Measurements from ENCODE around the gene NDUFB6.
"Not testable (repeated sequence)": the region's sequence is repeated elsewhere in the genome, so short reads cannot be mapped to it uniquely, and the experiment has no call there.

Gene NDUFB6

GRCh38 chr9:32572900-32573523 is at the start of gene NDUFB6:
Gene NDUFB6, minus strand, starts transcription at chr9:32573159. Its CDS starts 99 bp downstream, at chr9:32573060.
- Mint-ChIP-seq H3K36me3 (ENCODE audit: low read depth) (peaks cover 4% of the 10 kb centered on the region), H3K9me3 (no peaks in the 10 kb centered on the region), H3K4me3 (peak within 1 kb of the TSS; percentile 98), H3K27ac (peak within 1 kb of the TSS; percentile 98), H3K4me1 (ENCODE audit: low read depth) (peaks cover 21% of the 10 kb centered on the region), H3K27me3 (ENCODE audit: low read depth) (no peaks in the 10 kb centered on the region)

GRCh38 chr9:32618261-32618660 is 45.3 kb upstream of the NDUFB6 start:
- Mint-ChIP-seq H3K4me1 (ENCODE audit: low read depth) (no peaks in the 10 kb centered on the region), H3K27ac (no peak overlapping the region), H3K4me3 (no peak overlapping the region), H3K36me3 (ENCODE audit: low read depth) (no peaks in the 10 kb centered on the region), H3K9me3 (no peaks in the 10 kb centered on the region), H3K27me3 (ENCODE audit: low read depth) (peaks cover 3% of the 10 kb centered on the region)

- H3K27ac Mint-ChIP-seq = no peak overlapping the region
- H3K36me3 Mint-ChIP-seq (ENCODE audit: low read depth) = no peaks in the 10 kb centered on the region
- peaks cover 4% of the 10 kb centered on the region for H3K27me3 Mint-ChIP-seq (ENCODE audit: low read depth)
- no peak overlapping the region for H3K4me3 Mint-ChIP-seq
- no peaks in the 10 kb centered on the region for H3K9me3 Mint-ChIP-seq
- no peaks in the 10 kb centered on the region for H3K4me1 Mint-ChIP-seq (ENCODE audit: low read depth)
Observed at GRCh38 chr9:32606811-32607210, 33.9 kb upstream of the NDUFB6 start.

GRCh38 chr9:32603914-32604852 is 31.2 kb upstream of the NDUFB6 start:
- Mint-ChIP-seq H3K27me3 (ENCODE audit: low read depth) (peaks cover 15% of the 10 kb centered on the region), H3K27ac (no peak overlapping the region), H3K9me3 (no peaks in the 10 kb centered on the region), H3K36me3 (ENCODE audit: low read depth) (no peaks in the 10 kb centered on the region), H3K4me1 (ENCODE audit: low read depth) (no peaks in the 10 kb centered on the region), H3K4me3 (no peak overlapping the region)

- not testable (repeated sequence) for H3K36me3 Mint-ChIP-seq (ENCODE audit: low read depth); H3K27ac Mint-ChIP-seq; H3K4me1 Mint-ChIP-seq (ENCODE audit: low read depth); H3K9me3 Mint-ChIP-seq; H3K4me3 Mint-ChIP-seq
- peaks cover 24% of the 10 kb centered on the region for H3K27me3 Mint-ChIP-seq (ENCODE audit: low read depth)
Observed at GRCh38 chr9:32599021-32599420, 26.1 kb upstream of the NDUFB6 start.

GRCh38 chr9:32596936-32597335 is 24.0 kb upstream of the NDUFB6 start:
- Mint-ChIP-seq H3K9me3 (no peaks in the 10 kb centered on the region), H3K4me3 (no peak overlapping the region), H3K27ac (no peak overlapping the region), H3K4me1 (ENCODE audit: low read depth) (no peaks in the 10 kb centered on the region), H3K36me3 (ENCODE audit: low read depth) (no peaks in the 10 kb centered on the region), H3K27me3 (ENCODE audit: low read depth) (peaks cover 24% of the 10 kb centered on the region)

- H3K27me3 Mint-ChIP-seq (ENCODE audit: low read depth) = peaks cover 20% of the 10 kb centered on the region
- H3K4me3 Mint-ChIP-seq = no peak overlapping the region
- no peaks in the 10 kb centered on the region for H3K9me3 Mint-ChIP-seq
- H3K27ac Mint-ChIP-seq = no peak overlapping the region
- no peaks in the 10 kb centered on the region for H3K36me3 Mint-ChIP-seq (ENCODE audit: low read depth)
- no peaks in the 10 kb centered on the region for H3K4me1 Mint-ChIP-seq (ENCODE audit: low read depth)
Observed at GRCh38 chr9:32596096-32596865, 23.3 kb upstream of the NDUFB6 start.

- Mint-ChIP-seq H3K27ac (no peak overlapping the region), H3K9me3 (no peaks in the 10 kb centered on the region), H3K27me3 (ENCODE audit: low read depth) (peaks cover 14% of the 10 kb centered on the region), H3K36me3 (ENCODE audit: low read depth) (no peaks in the 10 kb centered on the region), H3K4me3 (no peak overlapping the region), H3K4me1 (ENCODE audit: low read depth) (peaks cover 2% of the 10 kb centered on the region)
Observed at GRCh38 chr9:32590898-32591297, 17.9 kb upstream of the NDUFB6 start.

GRCh38 chr9:32590476-32590875 is 17.5 kb upstream of the NDUFB6 start:
- H3K27me3 Mint-ChIP-seq (ENCODE audit: low read depth) = peaks cover 19% of the 10 kb centered on the region
- H3K27ac Mint-ChIP-seq = no peak overlapping the region
- H3K9me3 Mint-ChIP-seq = no peaks in the 10 kb centered on the region
- H3K36me3 Mint-ChIP-seq (ENCODE audit: low read depth) = no peaks in the 10 kb centered on the region
- H3K4me1 Mint-ChIP-seq (ENCODE audit: low read depth) = peaks cover 2% of the 10 kb centered on the region
- H3K4me3 Mint-ChIP-seq = no peak overlapping the region

- H3K4me1 Mint-ChIP-seq (ENCODE audit: low read depth) = peaks cover 2% of the 10 kb centered on the region
- H3K4me3 Mint-ChIP-seq = no peak overlapping the region
- no peaks in the 10 kb centered on the region for H3K9me3 Mint-ChIP-seq
- H3K27me3 Mint-ChIP-seq (ENCODE audit: low read depth) = peaks cover 29% of the 10 kb centered on the region
- no peak overlapping the region for H3K27ac Mint-ChIP-seq
- no peaks in the 10 kb centered on the region for H3K36me3 Mint-ChIP-seq (ENCODE audit: low read depth)
Observed at GRCh38 chr9:32589083-32589723, 16.2 kb upstream of the NDUFB6 start.

GRCh38 chr9:32587901-32588300 is 14.9 kb upstream of the NDUFB6 start:
- Mint-ChIP-seq H3K27me3 (ENCODE audit: low read depth) (peaks cover 29% of the 10 kb centered on the region), H3K27ac (no peak overlapping the region), H3K4me1 (ENCODE audit: low read depth) (peaks cover 2% of the 10 kb centered on the region), H3K4me3 (no peak overlapping the region), H3K36me3 (ENCODE audit: low read depth) (no peaks in the 10 kb centered on the region), H3K9me3 (no peaks in the 10 kb centered on the region)

- Mint-ChIP-seq H3K36me3 (ENCODE audit: low read depth) (no peaks in the 10 kb centered on the region), H3K9me3 (no peaks in the 10 kb centered on the region), H3K4me1 (ENCODE audit: low read depth) (peaks cover 6% of the 10 kb centered on the region), H3K4me3 (no peak overlapping the region), H3K27me3 (ENCODE audit: low read depth) (peaks cover 39% of the 10 kb centered on the region), H3K27ac (no peak overlapping the region)
Observed at GRCh38 chr9:32584784-32585183, 11.8 kb upstream of the NDUFB6 start.

- H3K4me1 Mint-ChIP-seq (ENCODE audit: low read depth) = peaks cover 7% of the 10 kb centered on the region
- H3K36me3 Mint-ChIP-seq (ENCODE audit: low read depth) = no peaks in the 10 kb centered on the region
- no peak overlapping the region for H3K27ac Mint-ChIP-seq
- H3K27me3 Mint-ChIP-seq (ENCODE audit: low read depth) = peaks cover 35% of the 10 kb centered on the region
- H3K9me3 Mint-ChIP-seq = no peaks in the 10 kb centered on the region
- H3K4me3 Mint-ChIP-seq = no peak overlapping the region
Observed at GRCh38 chr9:32581512-32582143, 8.7 kb upstream of the NDUFB6 start.
